Stimulated activated CD4-positive, alpha-beta T cell treated with anti-CD3 and anti-CD28 coated beads, Interleukin-4, amount 100 ng/mL, for 1 hour (primary cell): ENCODE measurements around the gene FCHO2.

Source experiments
- DNase-seq: peaks from one replicate; pipeline ENCODE4 v3.0.0-alpha.2; 2020

The FCHO2 gene

DNA sequence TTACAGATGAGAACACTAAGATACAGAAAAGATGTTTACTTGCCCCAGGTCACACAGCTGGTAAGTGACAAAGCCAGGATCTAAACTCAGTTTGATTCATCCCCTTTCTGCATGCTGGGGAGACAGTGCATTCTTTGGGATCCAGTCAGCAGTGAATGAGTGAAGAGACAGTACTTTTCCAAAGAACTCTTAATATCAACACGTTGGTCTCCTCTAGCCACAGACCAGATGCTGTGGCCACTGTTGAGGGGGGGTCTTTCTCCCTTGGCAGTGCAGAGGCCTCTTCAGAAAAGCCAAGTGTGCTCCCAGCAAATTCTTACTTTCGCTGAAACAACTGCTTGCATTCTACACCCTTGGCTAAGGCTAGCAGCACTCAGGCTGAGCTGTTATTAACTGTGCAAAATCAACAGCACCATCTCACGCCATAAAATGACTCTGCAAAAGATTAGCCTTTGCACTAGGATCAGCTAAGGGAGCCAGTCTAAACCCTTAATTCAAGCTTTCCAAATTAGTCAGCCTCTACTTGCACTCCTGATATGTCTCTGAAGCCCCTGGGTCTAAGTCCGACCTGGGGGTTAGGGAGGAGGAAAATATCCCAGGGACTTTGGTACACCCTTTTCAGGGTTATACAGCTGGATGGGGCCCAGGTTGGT is 159.7 kb downstream of the FCHO2 start:
- no peak for DNase-seq

DNA sequence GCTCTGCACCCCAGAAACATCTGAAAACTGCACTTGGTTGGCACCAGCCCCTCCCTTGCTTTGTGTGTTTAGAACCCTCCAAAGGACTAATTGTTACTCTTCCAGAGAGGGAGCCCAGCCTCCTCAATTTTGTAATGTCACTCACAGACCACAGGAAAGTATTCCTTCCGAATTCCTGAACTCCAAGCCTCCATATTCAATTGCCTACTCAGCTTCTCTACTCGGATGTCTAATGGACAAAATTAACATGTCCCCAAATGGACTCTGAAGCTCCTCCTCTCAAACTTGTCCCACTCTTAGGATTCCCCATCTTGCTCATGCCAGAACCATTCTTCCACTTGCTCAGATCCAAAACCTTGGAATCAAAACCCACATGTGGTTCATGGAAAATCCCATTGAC is 160.7 kb downstream of the FCHO2 start:
- no peak for DNase-seq

DNA sequence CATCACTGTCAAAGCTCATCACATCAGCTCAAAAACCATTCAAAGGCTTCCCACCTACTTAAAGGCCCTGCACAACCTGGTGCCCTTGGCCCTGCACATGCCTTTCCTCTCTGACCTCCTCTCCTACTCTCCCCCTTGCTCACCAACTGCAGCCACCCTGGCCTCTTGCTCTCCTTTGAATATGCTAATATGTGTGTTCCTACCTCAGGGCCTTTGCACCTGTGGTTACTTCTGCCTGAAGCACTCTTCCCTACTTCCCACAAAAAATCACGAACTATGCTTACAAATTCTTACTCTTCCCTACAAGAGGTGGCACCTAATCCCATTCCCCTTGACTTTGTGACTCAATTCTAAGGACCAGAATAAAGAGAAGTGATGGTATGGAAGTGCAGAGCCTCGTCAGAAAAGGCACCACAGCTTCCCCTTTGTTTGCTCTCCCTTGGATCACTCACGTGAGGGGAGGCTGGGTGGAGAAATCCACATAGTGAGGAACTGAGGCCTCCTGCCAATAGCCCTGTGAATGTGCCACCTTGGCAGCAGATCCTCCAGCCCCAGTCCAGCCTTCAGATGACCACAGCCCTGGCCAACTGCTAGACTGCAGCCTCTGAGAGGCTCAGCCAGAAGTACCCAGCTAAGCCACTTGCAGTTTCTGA is 161.4 kb downstream of the FCHO2 start:
- no peak for DNase-seq

DNA sequence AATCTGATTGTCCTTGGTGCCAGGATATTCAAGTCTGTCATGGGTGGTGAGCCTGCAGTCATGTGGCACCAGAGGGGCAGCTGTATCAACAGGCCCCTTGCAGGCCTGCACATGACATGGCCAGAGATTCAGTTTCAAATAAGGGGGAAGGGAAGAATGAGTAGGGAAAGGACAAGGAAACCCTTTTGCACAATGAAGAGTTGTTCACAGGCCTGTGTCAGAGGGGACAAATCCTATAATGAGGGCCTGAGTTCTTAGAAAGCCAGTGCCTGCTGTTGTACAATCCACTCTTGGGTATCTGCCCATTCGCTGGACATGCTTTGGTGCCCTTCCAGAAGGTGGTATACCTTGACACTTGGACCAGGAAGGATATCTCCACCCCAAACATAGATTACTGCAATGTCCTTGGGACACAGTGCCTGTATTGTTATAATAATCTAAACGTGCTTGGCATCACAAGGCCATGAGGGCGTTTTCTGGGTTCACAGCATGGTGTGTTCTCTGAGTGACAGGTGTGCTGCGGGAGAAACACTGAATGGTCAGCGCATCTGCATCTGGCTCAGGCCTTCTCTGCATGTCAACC is 162.6 kb downstream of the FCHO2 start:
- no peak for DNase-seq

DNA sequence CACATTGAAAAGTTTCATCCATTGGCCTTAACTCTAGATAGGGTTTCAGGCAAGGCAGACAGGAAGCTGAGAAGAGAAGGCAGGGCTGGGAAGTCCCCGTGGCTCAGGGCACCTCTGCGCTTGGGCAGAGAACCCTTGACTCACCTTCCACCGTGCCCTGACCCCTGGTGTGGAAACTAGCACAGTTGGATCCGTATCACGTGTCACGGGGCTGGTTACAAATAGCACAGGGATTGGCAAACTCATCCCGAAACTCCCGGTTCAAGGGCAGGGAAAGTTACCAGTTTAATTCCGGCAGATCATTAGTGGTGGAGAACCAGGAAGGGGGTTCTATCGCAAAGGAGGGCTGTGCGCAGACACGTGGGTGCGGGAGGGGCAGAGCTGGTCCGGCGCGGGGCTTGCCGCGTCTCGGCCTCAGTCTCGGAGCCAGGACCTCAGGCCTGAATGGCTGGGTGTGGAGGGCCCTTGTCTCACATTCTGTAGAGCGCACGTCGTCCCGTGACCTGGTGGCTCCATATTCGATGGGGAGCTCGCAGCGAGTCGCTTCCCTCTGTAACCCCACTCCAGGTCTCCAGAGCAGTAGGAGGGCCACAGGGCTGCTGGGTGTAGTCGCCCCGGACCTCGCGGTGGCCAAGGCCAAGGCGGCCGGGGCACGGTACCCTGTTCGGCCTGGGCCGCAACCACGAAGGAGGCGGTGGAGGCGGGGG is 163.8 kb downstream of the FCHO2 start:
- DNase-seq: no peak

DNA sequence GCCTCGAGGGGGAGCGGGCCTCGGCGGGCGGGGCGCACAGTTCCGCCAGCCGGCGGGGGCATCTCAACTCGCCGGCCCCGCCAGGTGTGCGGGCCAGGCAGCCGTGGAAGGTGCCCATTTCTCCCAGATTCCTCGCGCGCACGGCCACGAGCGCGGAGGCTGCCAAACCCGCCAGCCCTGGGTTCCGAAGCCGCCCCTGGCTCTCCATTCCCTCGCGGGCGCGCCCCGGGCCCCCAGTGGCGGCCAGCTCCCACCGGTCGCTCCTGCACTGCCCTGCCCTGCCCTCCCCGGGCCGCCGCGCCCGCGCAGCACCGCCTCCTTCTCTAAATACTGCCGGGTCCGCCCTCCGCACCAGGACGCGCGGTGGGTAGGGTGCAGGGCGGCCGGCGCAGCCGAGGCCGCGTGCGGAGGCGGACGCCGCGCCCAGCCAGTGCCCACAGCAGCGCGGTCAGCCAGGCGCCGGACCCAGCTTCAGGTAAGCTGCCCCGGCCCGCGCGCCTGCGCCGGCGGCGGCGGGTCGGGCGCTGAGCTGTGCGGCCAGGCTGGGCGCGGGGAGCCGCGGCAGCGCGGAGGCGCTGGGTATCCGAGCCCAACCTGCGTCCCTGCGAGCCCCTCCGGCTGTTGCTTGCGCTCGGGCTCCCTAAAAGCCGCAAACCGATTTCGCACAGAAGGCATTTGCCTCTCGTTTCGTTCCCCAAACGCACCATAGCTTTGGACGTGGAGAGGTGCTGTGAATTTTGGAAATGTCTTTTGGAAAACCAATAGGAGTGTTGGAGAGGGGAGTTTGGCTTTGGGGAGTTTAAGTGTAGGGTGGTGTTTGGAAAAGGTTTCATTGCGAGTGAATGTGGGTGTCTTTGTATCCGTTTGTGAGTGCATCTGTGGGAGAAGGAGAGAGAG is 164.6 kb downstream of the FCHO2 start, which contains the start of gene TMEM171:
Gene TMEM171 (plus strand): TSS at position 354 of the 897 bp plus-strand sequence. CDS start 2,799 bp downstream, outside the sequence.
- no peak for DNase-seq

DNA sequence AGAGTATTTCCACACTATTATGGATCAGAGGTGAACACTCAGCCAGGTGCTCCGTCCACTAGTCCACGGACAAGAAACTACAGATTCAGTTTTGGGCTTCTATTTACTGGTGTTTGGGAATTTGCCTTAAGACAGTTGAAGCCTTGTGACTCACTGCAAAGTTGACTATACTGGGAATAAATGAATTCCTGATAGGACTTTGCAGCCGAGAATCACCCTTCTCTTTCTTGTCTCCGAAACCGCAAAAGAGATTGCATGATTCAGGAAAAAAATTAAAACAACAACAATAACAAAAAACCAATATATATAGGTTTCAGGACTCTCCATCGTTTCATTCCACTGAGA is 165.2 kb downstream of the FCHO2 start:
- no peak for DNase-seq

DNA sequence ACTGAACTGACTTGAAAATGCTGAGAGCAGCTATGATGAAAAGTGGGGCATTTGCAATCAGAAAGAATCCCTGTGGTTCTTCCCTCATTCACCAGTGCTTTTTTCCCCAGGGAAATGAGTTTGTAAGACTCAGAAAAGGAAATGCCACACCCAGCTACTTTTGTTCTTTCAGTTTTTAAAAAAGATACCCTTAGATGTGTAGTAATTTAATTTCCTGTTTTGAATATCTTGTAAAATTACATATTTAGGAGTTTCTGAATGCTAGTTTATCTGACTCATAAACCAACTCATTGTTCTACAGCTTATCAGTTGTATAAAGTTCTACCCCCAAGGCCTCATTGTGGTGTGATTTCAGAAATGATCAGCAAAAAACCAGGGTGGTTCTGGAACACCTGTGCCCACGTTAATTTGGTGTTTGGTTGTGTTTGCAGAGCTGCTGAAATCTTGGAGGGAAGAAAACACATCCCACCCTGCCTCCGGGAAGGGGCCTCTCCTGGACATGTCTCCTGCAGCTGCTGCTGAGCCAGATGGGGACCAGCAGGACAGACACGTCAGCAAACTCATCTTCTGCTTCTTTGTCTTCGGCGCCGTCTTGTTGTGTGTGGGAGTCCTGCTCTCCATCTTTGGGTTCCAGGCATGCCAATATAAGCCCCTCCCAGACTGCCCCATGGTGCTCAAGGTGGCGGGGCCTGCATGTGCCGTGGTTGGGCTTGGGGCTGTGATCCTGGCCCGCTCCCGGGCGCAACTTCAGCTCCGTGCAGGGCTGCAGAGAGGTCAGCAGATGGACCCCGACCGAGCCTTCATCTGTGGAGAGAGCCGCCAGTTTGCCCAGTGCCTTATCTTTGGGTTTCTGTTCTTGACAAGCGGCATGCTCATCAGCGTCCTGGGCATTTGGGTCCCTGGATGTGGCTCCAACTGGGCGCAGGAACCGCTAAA is 167.3 kb downstream of the FCHO2 start:
- DNase-seq: no peak

DNA sequence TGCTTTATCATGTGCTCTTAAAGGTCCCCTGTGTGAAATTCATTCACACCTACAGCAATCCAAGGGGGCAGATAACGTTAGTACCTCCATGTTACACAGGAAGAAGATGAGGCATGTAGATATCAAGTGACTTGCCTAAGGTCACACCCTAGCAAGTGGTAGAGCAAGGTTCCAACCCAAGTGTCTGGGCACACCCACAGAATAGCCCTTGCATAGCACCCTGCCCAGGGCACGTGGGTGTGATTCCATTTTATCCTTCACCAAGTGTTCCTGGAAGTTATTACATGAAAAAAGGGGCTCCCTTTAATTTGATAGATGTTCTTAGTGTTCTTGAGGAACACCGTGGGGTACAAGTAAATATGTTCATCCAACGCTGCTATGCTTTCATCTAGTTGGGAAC is 169.4 kb downstream of the FCHO2 start:
- no peak for DNase-seq

DNA sequence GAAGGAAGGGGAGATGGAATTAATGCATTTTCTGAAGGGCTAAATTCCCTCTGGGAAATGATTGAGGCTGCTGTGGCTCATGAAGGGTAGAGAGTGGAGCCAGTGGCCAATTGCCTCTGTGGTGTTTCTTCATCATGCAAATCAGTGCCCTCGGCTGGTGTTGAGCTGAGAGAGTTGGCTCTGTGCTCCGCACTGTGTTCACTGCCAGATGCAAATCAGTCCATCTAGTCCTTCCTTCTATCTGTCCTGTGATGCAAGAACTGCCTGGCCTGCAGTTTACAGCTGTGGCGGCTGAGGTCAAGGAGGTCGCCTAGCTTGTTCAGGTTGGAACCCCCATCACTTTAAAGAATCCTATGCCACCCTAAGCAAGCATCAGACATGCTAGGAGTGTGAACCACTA is 170.5 kb downstream of the FCHO2 start:
- DNase-seq: no peak

DNA sequence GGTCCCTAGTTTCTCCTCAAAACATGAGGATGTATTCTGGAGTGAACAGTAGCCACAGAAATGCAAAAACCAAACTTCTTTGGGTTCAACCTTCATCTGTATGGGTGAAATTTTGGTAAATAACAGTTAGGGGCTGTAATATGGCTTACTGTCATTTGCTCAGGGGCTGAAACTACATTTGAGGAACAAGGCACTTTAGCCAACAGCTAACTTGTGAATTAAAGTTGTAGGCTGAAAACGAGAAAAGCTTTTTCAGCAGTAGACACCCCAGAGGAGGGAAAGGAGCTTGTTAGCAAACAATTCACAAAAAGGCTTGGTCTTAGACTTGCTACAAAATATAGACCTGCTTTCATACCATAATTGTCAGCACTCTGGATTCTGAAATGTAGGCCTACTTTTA is 171.1 kb downstream of the FCHO2 start:
- no peak for DNase-seq

DNA sequence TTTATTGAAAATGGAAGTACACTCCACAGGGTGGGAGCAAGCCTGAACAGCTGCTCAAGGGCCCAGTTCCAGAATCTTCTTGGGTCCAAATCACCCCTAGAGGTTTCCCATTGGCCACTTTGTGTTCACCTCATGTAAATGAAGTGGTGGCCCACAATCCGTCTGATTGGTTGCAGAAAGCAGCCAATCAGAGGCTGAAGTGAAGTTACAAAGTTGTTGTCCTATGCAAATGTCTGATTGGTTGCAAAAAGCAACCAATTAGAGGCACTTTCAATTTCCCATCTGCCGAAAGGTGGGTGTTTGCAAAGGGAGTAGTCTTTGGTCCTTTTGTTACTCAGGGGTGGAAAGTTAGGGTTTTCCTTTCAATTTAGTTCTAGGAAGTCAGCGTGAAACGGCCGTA is 173.3 kb downstream of the FCHO2 start:
- no peak for DNase-seq

DNA sequence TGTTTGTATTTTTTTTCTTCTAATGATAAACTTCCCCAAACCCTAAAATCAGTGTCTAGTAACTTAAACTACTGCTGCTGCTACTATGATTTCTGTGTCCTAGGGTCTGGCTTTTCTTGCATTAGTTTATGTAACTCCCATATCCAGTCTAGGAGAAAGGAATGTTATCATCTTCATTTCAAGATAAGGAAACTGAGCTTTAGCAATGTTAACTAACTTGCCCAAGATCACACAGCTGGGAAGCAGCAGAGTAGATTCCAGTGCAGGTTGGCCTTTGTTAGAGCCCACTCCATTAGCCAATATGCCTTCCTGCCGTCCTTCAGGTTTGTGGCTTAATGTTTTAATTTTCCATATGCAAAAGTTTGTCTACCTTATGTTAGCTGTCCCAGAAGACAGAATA is 175.0 kb downstream of the FCHO2 start:
- no peak for DNase-seq

DNA sequence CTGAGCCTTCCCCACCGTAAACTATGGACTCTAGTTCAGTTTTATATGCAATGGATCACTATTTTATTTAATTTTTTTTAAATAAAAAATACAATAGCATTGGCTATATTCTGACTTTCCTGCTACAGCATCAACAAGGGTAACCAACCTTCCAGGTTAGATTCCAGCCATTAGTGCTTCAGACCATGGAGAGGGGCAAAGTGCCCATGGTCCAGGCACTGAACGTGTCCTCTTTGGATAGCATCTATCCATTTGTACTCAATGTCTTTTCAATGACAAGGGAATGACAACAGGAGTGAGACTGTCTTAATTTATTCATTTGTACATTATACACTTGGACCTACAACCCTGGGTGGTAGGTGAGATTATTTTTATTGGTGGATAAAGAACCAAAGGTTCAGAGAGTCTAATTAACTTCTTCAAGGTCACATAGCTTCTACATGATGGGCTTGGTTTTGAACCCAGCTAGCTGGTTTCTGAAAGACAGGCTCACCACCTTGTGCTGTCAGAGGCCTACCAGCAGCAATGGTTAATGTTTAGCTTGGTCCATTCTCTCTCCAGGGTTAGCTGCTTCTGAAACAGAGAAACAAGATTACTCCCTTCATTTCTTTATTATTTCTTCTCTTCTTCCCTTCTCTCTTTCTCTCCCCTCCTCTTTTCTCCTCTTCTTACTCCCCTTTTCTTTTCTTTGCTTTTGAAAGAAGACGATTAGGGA is 176.0 kb downstream of the FCHO2 start:
- DNase-seq: no peak

DNA sequence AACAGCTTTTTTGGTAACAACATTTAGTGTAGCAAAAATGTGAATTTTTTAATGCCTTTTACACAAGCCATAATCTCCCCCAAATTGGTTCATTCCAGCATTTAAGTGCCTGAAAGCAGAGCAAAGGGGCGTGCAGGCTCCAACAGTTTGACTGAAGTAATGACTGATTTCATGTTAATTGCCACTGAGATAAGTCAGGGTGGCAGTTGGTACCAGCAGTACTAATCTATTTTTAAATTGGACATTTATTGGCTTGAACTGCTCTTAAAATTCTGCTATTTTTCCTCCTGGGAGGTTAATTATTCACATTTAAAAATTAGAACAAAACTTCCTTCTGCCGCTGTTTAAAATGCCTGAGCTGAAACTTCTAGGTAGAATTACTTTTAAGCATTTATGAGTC is 176.9 kb downstream of the FCHO2 start:
- DNase-seq: no peak

DNA sequence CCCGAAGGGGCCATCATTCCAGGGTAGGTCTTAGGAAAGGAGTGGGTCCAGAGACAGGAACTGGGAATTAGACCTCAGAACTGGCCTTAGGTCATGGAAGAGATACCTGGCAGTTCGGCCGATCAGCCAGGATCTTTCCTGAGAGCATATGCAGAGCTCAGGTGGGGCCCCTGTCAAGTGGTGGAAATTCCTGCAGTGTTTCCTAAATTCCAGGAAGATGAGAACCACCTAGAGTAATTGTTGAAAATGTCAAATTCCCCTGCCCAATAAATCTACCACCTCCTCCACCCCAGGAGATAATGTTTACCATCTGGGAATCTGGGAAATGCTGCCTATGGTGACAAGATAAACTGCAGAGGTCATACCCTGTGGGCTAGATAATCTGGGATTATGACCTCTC is 179.2 kb downstream of the FCHO2 start:
- DNase-seq: no peak

DNA sequence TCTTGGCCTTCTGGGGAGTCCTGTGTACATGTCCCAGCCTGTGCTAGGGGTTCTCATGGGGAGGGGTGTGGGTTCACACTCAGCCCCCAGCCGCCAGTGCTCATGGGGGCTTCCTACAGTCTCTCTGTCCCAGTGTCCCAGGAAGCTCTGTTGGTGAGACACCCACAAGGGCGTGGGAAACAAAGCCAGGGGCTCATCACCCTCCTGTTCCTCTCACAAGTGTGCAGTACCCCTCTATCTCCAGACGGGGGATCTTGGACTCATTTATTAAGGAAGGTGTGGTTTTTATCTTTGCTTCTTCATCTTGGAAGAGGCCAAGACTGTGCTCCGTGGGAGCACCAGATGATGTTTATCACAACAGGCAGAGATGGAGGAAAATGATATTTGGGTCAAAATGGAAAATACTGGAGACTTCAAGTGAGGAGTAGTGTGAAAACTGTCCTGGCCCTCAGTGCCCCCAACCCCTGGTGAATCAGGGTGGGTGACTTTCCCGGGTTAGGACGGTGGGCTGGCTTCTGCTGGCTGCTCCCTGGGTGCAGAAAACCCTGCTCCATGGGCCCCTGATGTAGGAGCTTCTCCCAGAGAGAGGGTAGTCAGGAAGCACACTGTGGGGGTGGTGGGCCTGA is 179.7 kb downstream of the FCHO2 start:
- no peak for DNase-seq

DNA sequence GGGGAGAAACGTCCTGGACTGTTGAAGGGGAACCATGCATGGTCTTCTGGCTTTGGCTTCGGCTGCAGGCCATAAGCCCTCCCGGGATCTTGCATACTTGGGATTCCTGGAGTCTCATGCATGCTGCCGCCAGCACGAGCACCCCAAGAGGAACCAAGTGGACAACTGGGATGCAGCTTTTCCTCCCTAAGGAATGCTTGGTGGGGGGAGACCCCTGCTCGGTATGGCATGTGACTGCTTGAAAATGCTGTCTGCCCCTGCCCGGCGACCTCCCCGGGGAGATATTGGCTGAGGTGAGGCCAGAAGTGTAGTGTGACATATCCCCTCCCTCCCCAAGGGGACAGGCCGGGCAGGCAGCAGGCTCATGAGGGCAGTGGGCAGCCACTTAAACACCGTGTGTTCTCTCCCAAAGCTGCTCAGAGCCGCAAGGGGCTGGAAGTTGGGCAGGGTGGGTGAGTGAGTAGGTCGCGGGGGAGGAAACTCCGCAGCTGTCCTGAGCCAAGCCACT is 180.3 kb downstream of the FCHO2 start:
- no peak for DNase-seq

DNA sequence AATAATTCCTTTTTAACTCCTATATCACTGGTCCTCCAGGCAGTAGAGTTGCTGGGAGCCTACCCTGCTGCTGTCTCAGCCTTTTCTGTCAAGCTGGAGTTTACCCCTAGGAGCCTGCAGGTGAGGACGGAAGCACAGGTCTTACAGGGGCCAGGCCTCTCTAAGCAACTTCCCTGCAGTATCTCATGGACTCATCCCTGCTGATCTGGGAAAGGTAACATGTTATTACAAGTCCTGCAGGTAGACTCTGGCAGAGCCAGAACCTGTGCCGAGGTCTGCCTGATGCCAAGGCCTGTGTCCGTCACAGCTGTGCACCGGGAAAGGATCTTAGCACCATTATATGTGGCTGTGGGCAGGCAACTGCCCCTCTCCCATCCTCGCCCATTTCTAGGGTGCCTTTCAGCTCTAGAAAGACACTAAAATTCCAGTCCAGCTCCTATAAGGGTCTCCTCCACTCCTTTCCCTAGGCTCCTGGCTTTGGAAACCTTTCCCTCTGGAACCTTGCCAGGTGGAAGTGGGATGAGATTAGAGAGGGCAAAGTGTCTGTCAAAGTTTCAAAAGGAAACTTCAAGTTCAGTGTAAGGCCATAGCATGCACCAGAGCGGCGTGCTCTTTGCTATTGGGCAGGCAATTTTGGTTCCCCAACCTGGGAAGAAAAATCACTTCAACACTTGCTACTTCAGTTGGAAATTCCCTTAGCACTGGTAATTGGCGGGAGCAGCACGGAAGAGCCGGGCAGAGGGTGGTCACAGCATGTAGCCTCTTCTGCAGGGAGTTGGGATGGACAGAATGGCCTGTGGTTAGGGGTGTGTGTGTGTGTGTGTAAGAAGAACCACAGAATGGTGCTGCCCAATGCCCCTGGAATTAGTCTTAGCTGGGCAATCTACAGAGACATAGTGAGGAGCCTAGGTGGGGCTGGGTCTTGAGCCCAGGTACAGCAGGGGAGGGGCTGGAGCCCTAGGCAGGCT is 182.0 kb downstream of the FCHO2 start:
- no peak for DNase-seq
